Raji (cell line): ENCODE results near the gene ACVR1.

Experiments
- POLR2A ChIP-seq: IDR thresholded peaks from 2 replicates; pipeline ENCODE4 v1.6.1; 2011; ENCODE audit warnings: low read depth, low read length, control low read depth; ENCODE audit not compliant: insufficient read depth

The ACVR1 gene

DNA sequence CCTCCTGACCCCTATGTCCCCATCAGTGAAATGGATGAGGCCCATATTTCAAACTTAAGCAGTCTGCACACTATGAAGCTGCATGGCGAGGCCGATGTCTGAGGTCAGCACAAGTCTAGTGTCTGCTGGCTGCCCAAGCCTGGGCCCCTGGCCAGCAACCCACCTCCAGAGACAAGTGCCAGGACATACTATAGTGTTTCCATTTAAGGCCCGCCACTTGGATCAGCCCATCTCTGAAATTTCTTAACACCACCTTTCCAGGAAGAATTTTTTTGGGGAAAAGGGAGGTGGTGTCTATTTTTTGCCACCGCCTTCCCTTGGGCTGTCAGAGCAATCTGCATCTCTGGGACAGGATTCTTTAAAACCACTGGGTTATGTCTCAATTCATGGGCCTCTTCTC, 1.8 kb downstream of the ACVR1 start:
- TF ChIP-seq POLR2A: no peak

DNA sequence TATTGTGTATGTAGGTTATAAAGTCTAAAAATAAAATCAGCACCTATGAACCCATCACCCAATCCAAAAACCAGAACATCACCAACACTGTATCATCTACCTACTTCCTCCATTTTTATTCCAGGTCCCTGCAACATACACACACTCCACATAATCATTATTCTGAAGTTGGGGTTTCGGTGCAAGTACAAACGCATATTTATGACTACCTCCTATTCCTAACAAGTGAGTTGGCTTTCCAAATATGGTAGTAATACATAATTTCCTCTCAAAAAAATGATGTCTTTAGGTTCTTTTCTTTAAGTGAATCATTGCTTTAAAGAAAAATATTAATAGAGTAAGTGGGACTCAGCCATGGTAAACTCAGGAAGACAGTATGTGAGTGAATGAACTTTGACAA, 3.3 kb downstream of the ACVR1 start:
- no peak for TF ChIP-seq POLR2A

DNA sequence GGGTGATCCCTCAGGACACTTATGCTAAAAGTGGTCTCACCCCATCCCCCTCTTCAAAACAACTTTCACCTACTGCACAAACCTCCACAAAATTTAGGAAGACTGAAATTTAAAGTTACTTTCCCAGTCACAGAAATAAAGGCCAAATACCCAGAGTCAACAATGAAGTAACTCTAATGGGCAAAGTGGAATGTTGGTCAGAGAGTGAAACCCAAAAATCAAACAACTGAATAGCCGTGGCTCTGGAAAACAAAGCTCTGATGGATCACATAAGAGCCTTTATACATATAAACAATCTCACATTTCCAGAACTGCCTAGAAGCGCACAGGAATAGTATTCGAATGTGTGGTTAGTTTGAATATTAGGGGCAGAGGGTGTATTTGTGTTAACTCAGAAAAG, 4.7 kb downstream of the ACVR1 start:
- no peak for TF ChIP-seq POLR2A

DNA sequence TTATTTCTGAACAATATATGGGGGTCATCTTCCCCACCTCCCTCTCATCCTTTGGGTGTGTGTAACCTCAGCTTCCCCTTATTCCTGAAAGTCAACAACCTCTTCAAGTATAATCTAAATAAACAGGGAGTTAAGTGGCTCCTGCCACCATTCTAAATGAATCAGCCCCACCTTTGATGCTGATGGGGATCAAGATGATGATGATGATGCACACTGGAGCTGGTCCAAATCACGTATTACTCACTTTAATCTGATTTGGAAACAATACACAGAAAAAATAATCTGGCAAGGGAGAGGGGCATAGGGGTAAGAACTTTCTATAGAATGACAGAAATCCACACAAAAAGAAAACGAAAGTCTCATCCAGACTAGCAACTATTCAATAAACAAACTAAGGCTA, 7.1 kb downstream of the ACVR1 start:
- no peak for TF ChIP-seq POLR2A

DNA sequence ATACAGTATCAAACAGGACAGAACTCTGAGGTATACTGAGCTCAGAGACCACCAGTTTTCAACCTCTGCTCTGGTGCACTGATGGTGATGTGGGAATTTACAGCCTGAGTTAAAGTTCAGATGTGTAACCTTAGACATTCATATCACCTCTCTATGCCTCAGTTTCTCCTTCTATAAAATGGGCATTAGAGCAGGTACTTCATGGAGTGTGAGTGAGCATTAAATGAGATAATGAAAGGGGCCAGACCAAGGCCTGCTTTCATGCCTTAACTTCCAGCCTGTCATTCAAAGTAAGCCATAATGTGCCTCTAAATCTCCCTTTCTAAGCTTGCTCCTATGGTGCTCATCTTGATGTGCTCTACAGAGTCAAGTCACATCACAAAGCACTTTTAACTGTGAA, 8.4 kb downstream of the ACVR1 start:
- TF ChIP-seq POLR2A: no peak

DNA sequence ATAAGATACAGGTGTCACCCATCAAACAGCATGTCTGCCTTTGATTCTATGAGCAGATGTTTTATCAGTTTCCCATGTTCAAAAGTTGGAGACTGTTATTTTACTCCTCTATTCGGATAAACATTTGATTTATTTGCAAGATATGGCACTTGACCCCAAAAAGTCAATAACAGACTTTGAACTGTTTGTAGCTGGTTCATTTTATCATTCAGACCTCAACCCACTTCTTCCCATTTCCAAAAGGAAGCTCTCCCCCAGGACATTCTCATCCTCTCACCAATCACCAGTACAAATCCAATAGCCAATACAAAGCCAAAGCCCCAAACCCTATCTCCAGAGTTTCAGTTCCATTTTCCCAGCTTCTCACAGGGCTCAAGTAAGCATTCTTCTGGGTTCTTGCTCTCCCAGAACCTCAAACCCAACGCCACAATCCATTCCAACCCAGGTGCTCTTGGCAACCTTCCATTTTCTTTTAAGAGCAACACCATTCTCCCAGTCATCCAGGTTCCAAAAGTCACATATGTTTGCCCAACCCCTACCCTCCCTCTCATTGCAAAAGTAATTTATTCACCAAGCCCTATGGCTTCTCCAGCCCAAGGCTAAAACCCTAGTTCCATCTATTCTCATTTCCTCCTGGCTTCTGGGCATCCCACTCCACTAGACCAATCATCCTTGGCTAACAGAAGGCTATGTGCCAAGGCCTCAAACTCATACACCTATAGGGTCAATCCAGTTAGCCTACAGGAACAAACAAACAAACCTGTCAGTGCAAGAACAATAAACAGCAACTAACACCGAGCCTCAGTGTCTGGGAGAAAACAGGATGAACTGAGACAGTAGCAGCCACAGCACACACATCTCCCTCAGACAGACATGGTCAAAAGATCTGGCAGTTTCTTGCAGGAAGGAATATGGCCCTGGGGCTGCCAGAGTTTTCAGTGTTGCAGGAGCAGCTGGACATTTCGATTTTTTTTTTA, 9.2 kb downstream of the ACVR1 start:
- TF ChIP-seq POLR2A: no peak

DNA sequence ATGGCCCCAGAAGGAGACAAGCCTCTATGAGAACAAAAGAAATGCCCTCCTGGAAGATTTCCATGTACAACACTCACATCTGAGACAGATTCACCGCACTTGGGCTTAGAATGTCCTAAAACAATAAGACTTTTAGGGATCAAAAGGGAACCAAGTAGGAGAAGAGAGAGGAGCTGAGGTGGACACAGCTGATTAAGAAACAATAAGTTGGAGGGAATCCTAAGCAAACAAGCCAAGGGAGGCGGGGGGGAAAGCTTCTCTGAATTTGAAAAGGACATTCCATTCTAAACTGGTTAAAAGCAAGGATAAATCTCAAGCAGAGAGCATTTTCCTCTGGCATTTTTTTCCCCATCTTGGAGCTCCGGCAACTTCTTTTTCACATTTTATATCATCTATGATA, 9.9 kb downstream of the ACVR1 start:
- TF ChIP-seq POLR2A: no peak

DNA sequence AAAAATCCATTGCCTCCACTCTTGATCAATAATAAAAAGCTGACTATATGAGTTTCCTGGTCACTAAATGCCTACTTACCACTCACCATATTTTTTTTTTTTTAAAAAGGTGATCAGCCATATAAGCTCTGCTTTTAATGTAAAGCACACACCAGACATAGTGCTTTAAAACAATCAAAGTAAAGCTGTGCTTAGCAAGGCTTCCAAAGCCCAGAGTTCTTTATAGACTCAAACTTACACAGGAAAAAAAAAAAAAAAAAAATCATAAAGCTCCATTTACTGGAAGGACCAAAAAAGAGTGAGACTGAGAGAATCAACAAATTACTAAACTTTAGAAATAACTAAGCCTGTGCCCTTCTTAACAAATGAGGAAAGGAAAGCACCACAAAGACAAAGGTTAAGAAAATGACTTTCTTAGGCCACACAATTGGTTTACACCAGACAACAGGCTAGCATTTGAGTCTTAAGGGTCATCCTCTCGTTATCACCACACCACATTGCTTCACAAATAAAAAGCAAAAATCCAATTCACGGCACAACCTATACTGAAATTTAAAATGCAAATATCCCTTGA, 11.2 kb downstream of the ACVR1 start:
- no peak for TF ChIP-seq POLR2A

DNA sequence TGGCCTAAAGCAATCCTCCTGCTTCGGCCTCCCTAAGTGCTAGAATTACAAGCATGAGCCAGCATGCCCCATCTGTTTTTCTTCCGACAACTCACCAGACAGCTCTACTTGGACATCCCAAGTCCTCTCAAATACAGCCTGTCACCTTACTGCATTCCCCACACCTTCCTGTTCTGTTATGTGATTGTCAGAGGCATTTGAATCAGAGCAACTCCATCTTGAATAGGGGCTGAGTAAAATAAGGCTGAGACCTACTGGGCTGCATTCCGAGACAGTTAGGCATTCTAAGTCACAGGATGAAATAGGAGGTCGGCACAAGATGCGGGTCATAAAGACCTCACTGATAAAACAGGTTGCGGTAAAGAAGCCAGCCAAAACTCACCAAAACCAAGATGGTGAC, 17.3 kb downstream of the ACVR1 start:
- TF ChIP-seq POLR2A: no peak

DNA sequence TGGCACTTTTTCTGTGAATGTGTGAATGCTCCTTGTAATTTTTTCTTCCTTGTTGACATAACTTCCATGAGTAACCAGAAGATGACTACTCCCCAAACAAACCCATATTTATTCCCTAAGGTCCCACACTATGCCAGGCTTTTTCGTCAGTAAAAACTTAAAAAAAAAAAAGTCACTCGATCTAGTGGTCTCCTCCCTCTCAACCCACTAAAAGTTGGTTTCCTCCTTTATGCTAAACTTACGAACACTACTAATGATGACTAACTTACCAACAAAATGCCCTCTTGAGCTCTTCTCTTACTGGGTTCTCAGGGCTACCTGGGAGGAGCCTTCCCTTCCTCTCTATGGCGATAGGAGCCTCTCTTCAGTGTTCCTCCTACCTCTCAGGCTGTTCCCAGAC, 18.2 kb downstream of the ACVR1 start:
- no peak for TF ChIP-seq POLR2A

DNA sequence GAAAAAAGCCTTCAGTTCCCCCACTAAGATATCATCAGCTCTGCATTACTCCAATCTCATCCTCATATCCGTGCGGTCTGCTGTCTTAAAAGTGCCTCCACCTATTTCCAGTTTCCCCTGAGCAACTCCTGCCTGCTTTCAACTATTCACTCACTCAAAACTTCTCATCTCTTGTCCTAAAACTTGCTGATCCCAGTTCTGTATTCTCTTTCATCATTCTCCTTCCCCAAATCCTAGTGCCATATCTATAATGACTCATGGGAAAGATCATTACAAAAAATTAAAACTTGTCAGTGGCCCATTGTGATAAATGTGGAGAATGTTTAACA, 20.0 kb downstream of the ACVR1 start:
- no peak for TF ChIP-seq POLR2A

DNA sequence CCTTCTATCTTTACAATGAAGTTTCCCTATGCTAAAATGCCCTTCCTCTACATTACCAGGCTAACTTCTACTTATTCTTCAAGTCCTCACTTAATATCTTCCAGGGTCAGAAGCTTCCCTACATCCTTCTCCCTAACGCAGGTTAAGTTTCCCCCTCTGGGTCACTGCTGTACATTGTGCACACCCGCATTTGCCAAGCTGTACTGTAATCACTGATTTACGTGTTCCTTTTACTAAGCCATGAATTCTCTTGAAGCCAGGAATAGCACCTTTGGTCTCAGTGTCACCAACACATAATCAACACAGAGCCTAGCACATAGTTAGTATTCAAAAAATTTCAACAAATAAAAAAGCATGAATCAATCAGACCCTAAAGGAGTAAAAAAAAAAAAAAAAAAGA, 22.3 kb downstream of the ACVR1 start:
- no peak for TF ChIP-seq POLR2A

DNA sequence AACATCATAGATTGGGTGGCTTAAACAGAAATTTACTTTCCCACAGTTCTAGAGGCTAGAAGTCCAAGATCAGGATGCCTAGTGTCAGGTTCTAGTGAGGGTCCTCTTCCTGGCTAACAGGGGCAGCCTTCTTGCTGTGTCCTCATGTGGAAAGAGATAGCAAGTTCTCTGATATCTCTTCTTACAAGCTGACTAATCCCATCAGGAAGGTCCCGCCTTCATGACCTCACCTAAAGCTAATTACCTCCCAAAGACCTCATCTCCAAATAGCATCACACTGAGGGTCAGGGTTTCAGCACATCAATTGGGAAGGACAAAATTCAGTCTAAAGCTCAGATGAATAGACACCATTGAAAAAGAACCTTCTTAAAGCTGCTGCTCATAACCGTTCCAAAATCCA, 22.9 kb downstream of the ACVR1 start:
- no peak for TF ChIP-seq POLR2A

DNA sequence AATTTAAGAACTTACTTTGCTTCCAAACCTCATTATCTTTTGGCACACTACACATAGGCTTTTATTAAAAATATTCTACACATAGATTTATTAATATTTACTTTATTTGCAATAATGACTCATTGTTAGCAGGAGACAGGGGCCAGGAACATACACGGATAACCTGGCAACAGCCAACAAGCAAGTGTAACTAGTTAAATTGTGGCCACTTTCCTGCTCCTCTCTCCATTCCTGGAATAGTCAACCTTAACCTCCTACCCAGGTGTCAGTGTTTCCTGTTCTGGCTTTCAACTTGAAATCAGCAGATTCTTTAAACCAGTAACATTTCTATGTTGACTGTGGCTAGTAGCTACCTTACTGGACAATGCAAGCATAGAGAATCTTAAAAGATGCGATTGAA, 26.5 kb downstream of the ACVR1 start:
- no peak for TF ChIP-seq POLR2A

DNA sequence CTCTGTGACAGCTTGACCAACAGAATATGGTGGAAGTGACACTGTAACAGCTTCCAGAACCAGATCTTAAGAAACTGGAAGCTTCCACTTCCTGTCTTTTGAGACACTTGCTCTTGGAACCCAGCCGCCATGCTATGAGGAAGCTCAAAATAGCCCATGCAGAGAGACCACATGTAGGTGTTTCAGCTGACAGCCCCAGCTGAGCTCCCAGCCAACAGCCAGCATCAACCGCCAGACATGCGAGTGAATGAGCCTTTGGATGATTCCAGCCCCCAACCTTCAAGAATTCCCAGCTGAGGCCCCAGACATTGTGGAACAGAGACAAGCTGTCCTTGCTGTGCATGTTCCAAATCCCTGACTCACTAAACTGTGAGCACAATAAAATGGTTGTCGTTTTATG, 27.9 kb downstream of the ACVR1 start:
- no peak for TF ChIP-seq POLR2A

DNA sequence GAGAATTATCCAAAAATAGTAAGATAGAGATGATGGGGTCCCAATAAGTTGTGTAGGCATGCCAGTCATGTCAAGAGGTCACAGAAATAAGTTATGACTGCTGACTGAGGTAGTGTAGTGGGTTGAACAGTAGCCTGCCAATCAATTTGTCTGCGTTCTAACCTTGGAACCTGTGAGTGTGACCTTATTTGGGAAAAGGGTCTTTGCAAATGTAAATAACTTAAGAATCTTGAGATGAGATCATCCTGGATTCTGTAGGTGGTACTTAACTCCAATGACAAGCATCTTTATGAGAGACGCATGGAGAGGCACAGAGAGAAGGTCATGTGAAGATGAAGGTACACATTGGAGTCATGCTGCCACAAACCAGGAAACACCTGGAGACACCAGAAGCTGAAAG, 31.0 kb downstream of the ACVR1 start:
- TF ChIP-seq POLR2A: no peak

DNA sequence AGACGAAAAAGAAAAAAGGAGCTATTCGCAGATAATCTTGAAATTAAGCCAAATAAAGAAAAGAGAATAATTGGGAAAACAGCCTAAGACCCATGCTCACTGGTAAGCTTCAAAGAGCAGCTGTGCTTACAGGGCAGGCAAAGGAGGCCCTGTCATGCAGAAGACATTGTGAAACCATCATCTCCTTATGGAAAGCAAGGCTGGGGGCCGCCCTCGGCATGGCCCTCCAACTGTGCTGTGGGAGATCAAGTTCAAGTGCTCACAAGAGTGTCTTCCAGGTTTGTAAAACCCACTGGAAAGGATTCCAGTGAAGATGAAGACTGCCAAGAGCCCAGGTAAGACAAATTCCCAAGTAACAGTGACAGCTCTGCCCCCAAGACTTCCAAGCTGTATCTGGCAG, 32.2 kb downstream of the ACVR1 start:
- TF ChIP-seq POLR2A: no peak

DNA sequence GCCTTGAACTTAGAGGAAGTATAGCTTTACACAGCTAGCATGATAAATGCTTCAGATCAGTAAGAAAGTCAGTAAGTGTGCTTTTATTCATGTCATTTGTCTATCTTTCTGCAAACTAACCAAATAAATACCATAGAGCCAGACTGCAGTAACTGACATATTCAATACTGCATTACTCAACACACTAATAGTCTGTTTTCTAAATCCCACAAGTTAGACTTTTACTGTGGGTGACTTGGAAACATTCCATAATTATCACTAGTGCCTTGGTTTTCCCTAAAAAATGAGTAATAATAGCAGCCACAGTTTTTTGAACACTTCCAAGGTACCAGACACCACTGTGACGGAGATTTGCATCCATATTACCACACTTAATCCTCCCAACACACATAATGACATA, 33.0 kb downstream of the ACVR1 start:
- TF ChIP-seq POLR2A: no peak
